ENCODE measurements around the gene GMPR. TPM values are rescaled to one million over a fixed set of nuclear protein-coding genes. Genes with fewer than 3 reads are reported as not detected.

GMPR gene
- total RNA-seq, 1 experiment from 2014 or later: 5.1 TPM

GRCh38 chr6:16230953-16231352 is 7.4 kb upstream of the GMPR start:
- H3K4me3 ChIP-seq (ENCODE audit: insufficient read depth, low read depth, low read length): no peak overlapping the region
- DNase-seq: no peak

GRCh38 chr6:16232086-16232485 is 6.3 kb upstream of the GMPR start:
- no peaks in the 10 kb centered on the region for H3K36me3 ChIP-seq (replicated peaks; ENCODE audit: control insufficient read depth, insufficient read depth, low read length)
- peaks cover 8% of the 10 kb centered on the region for H3K27me3 ChIP-seq (ENCODE audit: control insufficient read depth, insufficient read depth, low read length)
- no peak for DNase-seq
- H3K4me3 ChIP-seq (ENCODE audit: insufficient read depth, low read depth, low read length): no peak overlapping the region

More at GRCh38 chr6:16230953-16231352, 7.4 kb upstream of the GMPR start:
- Histone ChIP-seq H3K27me3 (ENCODE audit: control insufficient read depth, insufficient read depth, low read length) (peaks cover 3% of the 10 kb centered on the region; the same call in 1 of the 2 replicates), H3K36me3 (replicated peaks; ENCODE audit: control insufficient read depth, insufficient read depth, low read length) (no peaks in the 10 kb centered on the region)

GRCh38 chr6:16236009-16236501 is 2.3 kb upstream of the GMPR start:
- Histone ChIP-seq H3K4me3 (ENCODE audit: insufficient read depth, low read depth, low read length) (no peak overlapping the region), H3K36me3 (replicated peaks; ENCODE audit: control insufficient read depth, insufficient read depth, low read length) (no peaks in the 10 kb centered on the region), H3K27me3 (ENCODE audit: control insufficient read depth, insufficient read depth, low read length) (peaks cover 38% of the 10 kb centered on the region)
- no peak for DNase-seq

- no peak for DNase-seq
- H3K27me3 ChIP-seq (ENCODE audit: control insufficient read depth, insufficient read depth, low read length): peaks cover 38% of the 10 kb centered on the region
- no peaks in the 10 kb centered on the region for H3K36me3 ChIP-seq (replicated peaks; ENCODE audit: control insufficient read depth, insufficient read depth, low read length)
- no peak overlapping the region for H3K4me3 ChIP-seq (ENCODE audit: insufficient read depth, low read depth, low read length)
Observed at GRCh38 chr6:16236631-16237199, 1.7 kb upstream of the GMPR start.

GRCh38 chr6:16237242-16237641 is 1.1 kb upstream of the GMPR start:
- H3K36me3 ChIP-seq (replicated peaks; ENCODE audit: control insufficient read depth, insufficient read depth, low read length): no peaks in the 10 kb centered on the region
- peaks cover 38% of the 10 kb centered on the region for H3K27me3 ChIP-seq (ENCODE audit: control insufficient read depth, insufficient read depth, low read length)
- no peak overlapping the region for H3K4me3 ChIP-seq (ENCODE audit: insufficient read depth, low read depth, low read length)
- DNase-seq: no peak

GRCh38 chr6:16238963-16239797 is 793 bp downstream of the GMPR start:
- Histone ChIP-seq H3K36me3 (replicated peaks; ENCODE audit: control insufficient read depth, insufficient read depth, low read length) (no peaks in the 10 kb centered on the region), H3K27me3 (ENCODE audit: control insufficient read depth, insufficient read depth, low read length) (peaks cover 38% of the 10 kb centered on the region), H3K4me3 (ENCODE audit: insufficient read depth, low read depth, low read length) (peak overlapping the region; percentile 49)
- peak; percentile 70 for DNase-seq

GRCh38 chr6:16239798-16240123 is 1.4 kb downstream of the GMPR start:
- DNase-seq: peak; percentile 76
- peaks cover 38% of the 10 kb centered on the region for H3K27me3 ChIP-seq (ENCODE audit: control insufficient read depth, insufficient read depth, low read length)
- no peaks in the 10 kb centered on the region for H3K36me3 ChIP-seq (replicated peaks; ENCODE audit: control insufficient read depth, insufficient read depth, low read length)
- H3K4me3 ChIP-seq (ENCODE audit: insufficient read depth, low read depth, low read length): no peak overlapping the region

GRCh38 chr6:16240589-16241320 is 2.4 kb downstream of the GMPR start:
- Histone ChIP-seq H3K27me3 (ENCODE audit: control insufficient read depth, insufficient read depth, low read length) (peaks cover 38% of the 10 kb centered on the region), H3K4me3 (ENCODE audit: insufficient read depth, low read depth, low read length) (no peak overlapping the region), H3K36me3 (replicated peaks; ENCODE audit: control insufficient read depth, insufficient read depth, low read length) (no peaks in the 10 kb centered on the region)
- DNase-seq: no peak

- Histone ChIP-seq H3K4me3 (ENCODE audit: insufficient read depth, low read depth, low read length) (no peak overlapping the region), H3K36me3 (replicated peaks; ENCODE audit: control insufficient read depth, insufficient read depth, low read length) (no peaks in the 10 kb centered on the region), H3K27me3 (ENCODE audit: control insufficient read depth, insufficient read depth, low read length) (peaks cover 41% of the 10 kb centered on the region)
- DNase-seq: no peak
Observed at GRCh38 chr6:16241321-16241689, 2.9 kb downstream of the GMPR start.

- Histone ChIP-seq H3K36me3 (replicated peaks; ENCODE audit: control insufficient read depth, insufficient read depth, low read length) (no peaks in the 10 kb centered on the region), H3K27me3 (ENCODE audit: control insufficient read depth, insufficient read depth, low read length) (peaks cover 27% of the 10 kb centered on the region), H3K4me3 (ENCODE audit: insufficient read depth, low read depth, low read length) (no peak overlapping the region)
- no peak for DNase-seq
Observed at GRCh38 chr6:16243055-16243454, 4.7 kb downstream of the GMPR start.

- DNase-seq: no peak
- H3K4me3 ChIP-seq (ENCODE audit: insufficient read depth, low read depth, low read length): no peak overlapping the region
- peaks cover 22% of the 10 kb centered on the region for H3K27me3 ChIP-seq (ENCODE audit: control insufficient read depth, insufficient read depth, low read length)
Observed at GRCh38 chr6:16243664-16244063, 5.3 kb downstream of the GMPR start.

GRCh38 chr6:16244446-16244845 is 6.1 kb downstream of the GMPR start:
- no peaks in the 10 kb centered on the region for H3K36me3 ChIP-seq (replicated peaks; ENCODE audit: control insufficient read depth, insufficient read depth, low read length)
- H3K27me3 ChIP-seq (ENCODE audit: control insufficient read depth, insufficient read depth, low read length): peaks cover 14% of the 10 kb centered on the region
- no peak for DNase-seq
- H3K4me3 ChIP-seq (ENCODE audit: insufficient read depth, low read depth, low read length): no peak overlapping the region

More at GRCh38 chr6:16243664-16244063, 5.3 kb downstream of the GMPR start:
- no peaks in the 10 kb centered on the region for H3K36me3 ChIP-seq (replicated peaks; ENCODE audit: control insufficient read depth, insufficient read depth, low read length)

GRCh38 chr6:16244869-16245451 is 6.6 kb downstream of the GMPR start:
- Histone ChIP-seq H3K36me3 (replicated peaks; ENCODE audit: control insufficient read depth, insufficient read depth, low read length) (no peaks in the 10 kb centered on the region), H3K4me3 (ENCODE audit: insufficient read depth, low read depth, low read length) (no peak overlapping the region), H3K27me3 (ENCODE audit: control insufficient read depth, insufficient read depth, low read length) (peaks cover 10% of the 10 kb centered on the region)
- peak; percentile 37 for DNase-seq

- DNase-seq: no peak
- H3K4me3 ChIP-seq (ENCODE audit: insufficient read depth, low read depth, low read length): no peak overlapping the region
- H3K36me3 ChIP-seq (replicated peaks; ENCODE audit: control insufficient read depth, insufficient read depth, low read length): no peaks in the 10 kb centered on the region
- peaks cover 3% of the 10 kb centered on the region; the same call in 1 of the 2 replicates for H3K27me3 ChIP-seq (ENCODE audit: control insufficient read depth, insufficient read depth, low read length)
Observed at GRCh38 chr6:16248271-16248853, 10.0 kb downstream of the GMPR start.

Data from H7 (cell line).